Measurements from ENCODE around the gene PTPRN2.

GRCh38 chr7:158017111-158018097 is 570.2 kb downstream of the PTPRN2 start:
- TF ChIP-seq POLR2AphosphoS5 (IDR thresholded peaks at IDR 0.05) (no peak), POLR2A (IDR thresholded peaks at IDR 0.05) (no peak), CTCF (IDR thresholded peaks at IDR 0.05) (no peak)
